IMR-90 (cell line): ENCODE results near the gene AGAP2. TPM values are rescaled to one million over a fixed set of nuclear protein-coding genes. Genes with fewer than 3 reads are reported as not detected.

Experiments used
- ATAC-seq: fragments of 200-7000 bp; cut with Tn5 transposase; 2 replicates; pipeline ENCODE4 v1.9.1; 2020; ENCODE audit warnings: low read depth, mild to moderate bottlenecking, moderate library complexity
- BruUV-seq: library from RNA; stranded (reverse); fragments of 400-500 nt; replicated peaks from 2 replicates; lab custom pipeline; 2021; lab: Mats Ljungman, UMichigan
- CTCF ChIA-PET: fragments of 300-600 bp; formaldehyde crosslinking; extraction: SDS; loops from one replicate; lab custom pipeline; 2021; ENCODE audit warnings: antibody characterized with exemption; lab: Yijun Ruan, JAX
- POLR2A ChIA-PET: fragments of 300-600 bp; sonication (Branson Sonifier 250); formaldehyde crosslinking; loops from one replicate; lab custom pipeline; 2022; ENCODE audit warnings: antibody characterized with exemption; ENCODE audit not compliant: unreplicated experiment; lab: Charles Lee
- DNase-seq: peaks from one replicate; pipeline ENCODE4 v3.0.0; 2013
- H2AFZ ChIP-seq: replicated peaks from 2 replicates; pipeline ENCODE3; 2013; ENCODE audit warnings: low read length, mild to moderate bottlenecking; ENCODE audit not compliant: poor library complexity
- H2AK5ac ChIP-seq: 2 replicates; pipeline ENCODE4 v1.6.1; 2013; ENCODE audit warnings: low read depth, low read length, inconsistent platforms
- H2AK9ac ChIP-seq: replicated peaks from 2 replicates; pipeline ENCODE3; 2013; ENCODE audit warnings: mild to moderate bottlenecking, low read depth, low read length, moderate library complexity; ENCODE audit not compliant: poor library complexity
- H2BK120ac ChIP-seq: 2 replicates; pipeline ENCODE4 v1.6.1; 2013; ENCODE audit warnings: low read depth, low read length, inconsistent platforms
- H2BK15ac ChIP-seq: 3 replicates; pipeline ENCODE4 v1.6.1; 2013; ENCODE audit warnings: low read depth, low read length, inconsistent platforms
- H2BK20ac ChIP-seq: 2 replicates; pipeline ENCODE4 v1.6.1; 2013; ENCODE audit warnings: low read depth, mild to moderate bottlenecking, inconsistent platforms, low read length, moderate library complexity
- H2BK5ac ChIP-seq: 2 replicates; pipeline ENCODE4 v1.6.1; 2013; ENCODE audit warnings: mild to moderate bottlenecking, low read depth, low read length, inconsistent platforms; ENCODE audit not compliant: poor library complexity, severe bottlenecking
- H3K14ac ChIP-seq: replicated peaks from 2 replicates; pipeline ENCODE4 v1.6.1; 2013; ENCODE audit warnings: low read depth, low read length, inconsistent platforms
- H3K18ac ChIP-seq: 2 replicates; pipeline ENCODE4 v1.6.1; 2013; ENCODE audit warnings: low read depth, low read length, control low read depth
- H3K23ac ChIP-seq: 2 replicates; pipeline ENCODE4 v1.6.1; 2013; ENCODE audit warnings: low read depth, low read length, inconsistent platforms
- H3K27ac ChIP-seq: 2 replicates; pipeline ENCODE4 v1.5.1; 2013; ENCODE audit warnings: mild to moderate bottlenecking, control low read depth, low read length; ENCODE audit not compliant: insufficient read depth
- H3K27me3 ChIP-seq: 2 replicates; pipeline ENCODE4 v1.6.1; 2013; ENCODE audit warnings: low read length; ENCODE audit not compliant: control insufficient read depth, insufficient read depth
- H3K36me3 ChIP-seq: 2 replicates; pipeline ENCODE4 v1.6.1; 2013; ENCODE audit warnings: low read length, mixed read lengths; ENCODE audit not compliant: control insufficient read depth, insufficient read depth
- H3K4ac ChIP-seq: 2 replicates; pipeline ENCODE4 v1.6.1; 2013; ENCODE audit warnings: low read depth, low read length, inconsistent platforms
- H3K4me1 ChIP-seq: 2 replicates; pipeline ENCODE4 v1.6.1; 2013; ENCODE audit warnings: low read length, mixed read lengths; ENCODE audit not compliant: control insufficient read depth, insufficient read depth
- H3K4me2 ChIP-seq: 2 replicates; pipeline ENCODE4 v1.6.1; 2013; ENCODE audit warnings: low read depth, mild to moderate bottlenecking, control low read depth, low read length, moderate library complexity
- H3K4me3 ChIP-seq: 2 replicates; pipeline ENCODE4 v1.5.1; 2013; ENCODE audit warnings: low read depth, mild to moderate bottlenecking, control low read depth, low read length, moderate library complexity; ENCODE audit not compliant: insufficient read depth
- H3K56ac ChIP-seq: 2 replicates; pipeline ENCODE4 v1.6.1; 2013; ENCODE audit warnings: low read length, inconsistent platforms; ENCODE audit not compliant: insufficient read depth; ENCODE audit errors: extremely low read depth
- H3K79me1 ChIP-seq, 2 experiments: 2 replicates each; pipeline ENCODE4 v1.6.1; 2013; ENCODE audit warnings: low read length in 2 of 2, inconsistent platforms in 1 of 2, low read depth in 1 of 2
- H3K9ac ChIP-seq: 2 replicates; pipeline ENCODE4 v1.6.1; 2013; ENCODE audit warnings: low read depth, low read length, control low read depth
- H3K9me1 ChIP-seq: 2 replicates; pipeline ENCODE4 v1.6.1; 2013; ENCODE audit warnings: low read length, inconsistent platforms; ENCODE audit not compliant: insufficient read depth
- H3K9me3 ChIP-seq: 2 replicates; pipeline ENCODE4 v1.6.1; 2013; ENCODE audit warnings: low read length; ENCODE audit not compliant: control insufficient read depth, insufficient read depth
- H4K20me1 ChIP-seq: 2 replicates; pipeline ENCODE4 v1.6.1; 2013; ENCODE audit warnings: low read length, inconsistent platforms; ENCODE audit not compliant: insufficient read depth
- H4K5ac ChIP-seq: 2 replicates; pipeline ENCODE4 v1.6.1; 2013; ENCODE audit warnings: mild to moderate bottlenecking, low read depth, low read length, control low read depth
- H4K8ac ChIP-seq, 2 experiments: 2 replicates each; pipeline ENCODE4 v1.6.1; 2013; ENCODE audit warnings: low read depth in 2 of 2, low read length in 2 of 2, control low read depth in 1 of 2, inconsistent platforms in 1 of 2
- H4K91ac ChIP-seq: 2 replicates; pipeline ENCODE4 v1.6.1; 2013; ENCODE audit warnings: low read depth, low read length, inconsistent platforms; ENCODE audit not compliant: insufficient read depth
- MXI1 ChIP-seq: IDR thresholded peaks from 2 replicates; pipeline ENCODE4 v1.6.1; 2012; ENCODE audit warnings: low read depth, mild to moderate bottlenecking, low read length, moderate library complexity, borderline replicate concordance
- POLR2A ChIP-seq: IDR thresholded peaks from 2 replicates; pipeline ENCODE4 v1.6.1; 2012; ENCODE audit warnings: mild to moderate bottlenecking, low read depth, low read length
- RCOR1 ChIP-seq: IDR thresholded peaks from 2 replicates; pipeline ENCODE4 v1.6.1; 2012; ENCODE audit warnings: mild to moderate bottlenecking, low read length, improper control_type of control experiment; ENCODE audit not compliant: insufficient replicate concordance
- USF2 ChIP-seq: fragments of 150-350 bp; IDR thresholded peaks from 2 replicates; pipeline ENCODE4 v1.6.1; 2017; ENCODE audit warnings: mild to moderate bottlenecking, antibody characterized with exemption, low read length, low read depth
- WGBS, 2 experiments: methylation state at CpG; one replicate each; pipeline versions ENCODE4 v1.1.5 to v1.1.7; 2013; ENCODE audit warnings: missing lambda C conversion rate in 2 of 2; ENCODE audit not compliant: insufficient read length in 1 of 2; ENCODE audit errors: extremely low coverage in 2 of 2; 5-methylcytosine and 5-hydroxymethylcytosine counted together
- dilution Hi-C: fragments of 300-500 bp; cut with HindIII; formaldehyde crosslinking; loops from one replicate; pipeline ENCODE4 v1.14.3; 2018; ENCODE audit warnings: low sequenced_read_pairs; ENCODE audit not compliant: unreplicated experiment
- in situ Hi-C: fragments of 300-500 bp; cut with MboI; formaldehyde crosslinking; loops from 3 replicates; pipeline ENCODE4 v1.14.3; 2019; ENCODE audit warnings: low sequenced_read_pairs, inconsistent platforms, mixed read lengths
- intact Hi-C: fragments of 100-400 bp; cut with micrococcal nuclease; formaldehyde crosslinking; loops from 2 replicates; pipeline ENCODE4 v1.10.0; 2022
- polyA plus RNA-seq, 3 experiments: library from polyadenylated mRNA; depleted of rRNA; stranded (reverse); fragments of >200 nt; gene quantifications; 2 replicates each; pipeline ENCODE4 v1.2.3, GENCODE V29; 2012; ENCODE audit warnings: low replicate concordance in 1 of 3
- total RNA-seq: library from RNA; depleted of rRNA; stranded (reverse); fragments of >200 nt; gene quantifications from 2 replicates; pipeline ENCODE4 v1.2.3, GENCODE V29; 2012

The AGAP2 gene
- total and polyA plus RNA-seq, 2 of the 4 experiments (the other 2 are of a cell fraction): 0.03 to 0.18 TPM

GRCh38 chr12:57697076-57697475 is 41.5 kb downstream of the AGAP2 start:
- Histone ChIP-seq H2BK20ac (no peak overlapping the region), H3K4me2 (no peak overlapping the region), H2BK5ac (no peak overlapping the region), H3K14ac (no peak overlapping the region), H3K56ac (no peak overlapping the region), H3K23ac (no peak overlapping the region), H4K20me1 (no peaks in the 10 kb centered on the region), H2BK15ac (no peak overlapping the region), H3K79me1 (peaks cover 12 to 33% of the 10 kb centered on the region in 2 experiments), H3K4me3 (no peak overlapping the region), H3K9ac (no peak overlapping the region), H4K8ac (no peak overlapping the region), H4K5ac (no peak overlapping the region), H2AK5ac (no peak overlapping the region), H3K4me1 (0 out of 2 replicates have a peak, but pooled peaks cover 3% of the 10 kb centered on the region), H2AFZ (no peak overlapping the region), H3K27ac (no peak overlapping the region), H3K27me3 (no peaks in the 10 kb centered on the region), H3K4ac (no peak overlapping the region), H3K9me1 (peaks cover 10% of the 10 kb centered on the region), H3K9me3 (no peaks in the 10 kb centered on the region), H3K36me3 (peaks cover 17% of the 10 kb centered on the region), H4K91ac (no peak overlapping the region), H2AK9ac (no peak overlapping the region), H3K18ac (no peak overlapping the region), H2BK120ac (no peak overlapping the region)
- TF ChIP-seq MXI1 (no peak), USF2 (no peak), POLR2A (no peak), RCOR1 (no peak)
- intact Hi-C loops (no loop called here), dilution Hi-C loops (no loop called here), in situ Hi-C loops (no loop called here)
- no peak for ATAC-seq
- POLR2A ChIA-PET: no interaction called here
- CTCF ChIA-PET: no interaction called here
- no peak for DNase-seq
- no TSS peak for BruUV-seq
- no CpG with 5 or more reads among the region's 1 CpG for WGBS, 2 experiments
